K562 (cell line): ENCODE data around the gene NDUFAB1. TPM values are rescaled to one million over a fixed set of nuclear protein-coding genes. Genes with fewer than 3 reads are reported as not detected.
A peak's percentile ranks its signal among the peaks of the same experiment; 100 is the strongest.

ENCODE experiments used
- CBX3 ChIP-seq, 2 experiments: IDR thresholded peaks; 1 replicate in 1 of 2; 2 replicates in 1 of 2; pipeline ENCODE4 v1.6.1; 2012; ENCODE audit warnings: inconsistent platforms in 2 of 2, low read length in 2 of 2, borderline replicate concordance in 1 of 2, control low read depth in 1 of 2
- COPS2 ChIP-seq: fragments of 450-650 bp; conservative IDR thresholded peaks from 2 replicates; pipeline ENCODE4 v1.6.1; 2016; ENCODE audit warnings: mild to moderate bottlenecking, moderate library complexity
- DPF2 ChIP-seq: fragments of 450-650 bp; IDR thresholded peaks from 2 replicates; pipeline ENCODE4 v1.6.1; 2016
- GABPB2 ChIP-seq: fragments of 250-450 bp; sonication (Bioruptor Pico); conservative IDR thresholded peaks from 2 replicates; pipeline ENCODE4 v1.5.1; 2021; ENCODE audit warnings: mild to moderate bottlenecking
- KDM2B ChIP-seq: fragments of 250-450 bp; sonication (Bioruptor Pico); IDR thresholded peaks from 2 replicates; pipeline ENCODE4 v1.8.0; 2021; ENCODE audit warnings: mild to moderate bottlenecking, moderate library complexity
- NBN ChIP-seq: fragments of 450-650 bp; IDR thresholded peaks from 2 replicates; pipeline ENCODE4 v1.6.1; 2016; ENCODE audit warnings: low read depth, mild to moderate bottlenecking
- NFE2L1 ChIP-seq: fragments of 450-650 bp; IDR thresholded peaks from 2 replicates; pipeline ENCODE4 v1.6.1; 2016; ENCODE audit warnings: missing genetic modification characterization, low read depth, mild to moderate bottlenecking, missing compliant biosample characterization, moderate library complexity, borderline replicate concordance
- PHF20 ChIP-seq: fragments of 450-650 bp; IDR thresholded peaks from 2 replicates; pipeline ENCODE4 v1.6.1; 2018; ENCODE audit not compliant: partially characterized antibody
- POLR2AphosphoS5 ChIP-seq: IDR thresholded peaks from 2 replicates; pipeline ENCODE4 v1.6.1; 2011; ENCODE audit warnings: mild to moderate bottlenecking, low read depth, low read length, moderate library complexity; ENCODE audit not compliant: control insufficient read depth, insufficient read depth
- POLR3A ChIP-seq: IDR thresholded peaks from 2 replicates; pipeline ENCODE4 v1.6.1; 2011; ENCODE audit warnings: borderline replicate concordance, mild to moderate bottlenecking, moderate library complexity; ENCODE audit not compliant: insufficient read length, insufficient read depth; ENCODE audit errors: extremely low read depth
- POU5F1 ChIP-seq: fragments of 150-350 bp; IDR thresholded peaks from 2 replicates; pipeline ENCODE4 v1.6.1; 2014; ENCODE audit warnings: borderline replicate concordance, low read length, low read depth, mild to moderate bottlenecking; ENCODE audit not compliant: partially characterized antibody
- RHOXF2B ChIP-seq: fragments of 250-450 bp; sonication (Bioruptor Pico); conservative IDR thresholded peaks from 2 replicates; pipeline ENCODE4 v1.5.1; 2021
- SIX5 ChIP-seq, 2 experiments: IDR thresholded peaks; 2 replicates each; pipeline ENCODE4 v1.6.1; 2011; ENCODE audit warnings: low read length in 2 of 2, borderline replicate concordance in 1 of 2, low read depth in 1 of 2, mild to moderate bottlenecking in 1 of 2, moderate library complexity in 1 of 2; ENCODE audit not compliant: insufficient read depth in 1 of 2
- TAF9B ChIP-seq: fragments of 450-650 bp; IDR thresholded peaks from 2 replicates; pipeline ENCODE4 v1.6.1; 2018; ENCODE audit warnings: mild to moderate bottlenecking; ENCODE audit not compliant: partially characterized antibody
- U2AF1 ChIP-seq: fragments of 200-400 bp; formaldehyde crosslinking; optimal IDR thresholded peaks from 2 replicates; pipeline ENCODE3; 2017; ENCODE audit warnings: mild to moderate bottlenecking, low read depth, low read length, moderate library complexity
- ZNF431 ChIP-seq: sonication (generic); formaldehyde crosslinking; IDR thresholded peaks from 2 replicates; pipeline ENCODE4 v1.8.0; 2022; ENCODE audit warnings: mild to moderate bottlenecking, missing genetic modification reagents
- ZNF766 ChIP-seq: fragments of 200-800 bp; sonication (Bioruptor generic); conservative IDR thresholded peaks from 2 replicates; pipeline ENCODE4 v1.6.1; 2016; ENCODE audit warnings: missing genetic modification characterization, missing compliant biosample characterization
- polyA plus RNA-seq, 8 experiments: library from polyadenylated mRNA; depleted of rRNA in 4 of 8; stranded (reverse) in 5 of 8; unstranded in 3 of 8; fragments of >200 nt; fragmentation: Nextera tagmentation in 2 of 8; fragmentation: Illumina TruSeq in 1 of 8; extraction: Ambion mirVana in 2 of 8; extraction: Trizol in 1 of 8; gene quantifications; 2 replicates each; pipeline versions ENCODE4 v1.2.1 to v1.2.3, GENCODE V29; 2011 to 2014; ENCODE audit warnings: inconsistent platforms in 1 of 8, missing spikeins in 1 of 8
- total RNA-seq, 7 experiments: library from RNA; depleted of rRNA in 6 of 7; stranded (reverse); fragments of >200 nt in 6 of 7; fragmentation: Illumina TruSeq in 2 of 7; extraction: Trizol in 2 of 7; gene quantifications; 2 replicates each; pipeline versions ENCODE4 v1.2.1 to v1.2.3, GENCODE V29; 2011 to 2021; ENCODE audit warnings: low replicate concordance in 1 of 7

NDUFAB1 gene
- total and polyA plus RNA-seq, 9 of the 15 experiments (the other 6 are each of a cell fraction or from before 2014, with no cell fraction given) = 123 to 481 (median 238) TPM

DNA sequence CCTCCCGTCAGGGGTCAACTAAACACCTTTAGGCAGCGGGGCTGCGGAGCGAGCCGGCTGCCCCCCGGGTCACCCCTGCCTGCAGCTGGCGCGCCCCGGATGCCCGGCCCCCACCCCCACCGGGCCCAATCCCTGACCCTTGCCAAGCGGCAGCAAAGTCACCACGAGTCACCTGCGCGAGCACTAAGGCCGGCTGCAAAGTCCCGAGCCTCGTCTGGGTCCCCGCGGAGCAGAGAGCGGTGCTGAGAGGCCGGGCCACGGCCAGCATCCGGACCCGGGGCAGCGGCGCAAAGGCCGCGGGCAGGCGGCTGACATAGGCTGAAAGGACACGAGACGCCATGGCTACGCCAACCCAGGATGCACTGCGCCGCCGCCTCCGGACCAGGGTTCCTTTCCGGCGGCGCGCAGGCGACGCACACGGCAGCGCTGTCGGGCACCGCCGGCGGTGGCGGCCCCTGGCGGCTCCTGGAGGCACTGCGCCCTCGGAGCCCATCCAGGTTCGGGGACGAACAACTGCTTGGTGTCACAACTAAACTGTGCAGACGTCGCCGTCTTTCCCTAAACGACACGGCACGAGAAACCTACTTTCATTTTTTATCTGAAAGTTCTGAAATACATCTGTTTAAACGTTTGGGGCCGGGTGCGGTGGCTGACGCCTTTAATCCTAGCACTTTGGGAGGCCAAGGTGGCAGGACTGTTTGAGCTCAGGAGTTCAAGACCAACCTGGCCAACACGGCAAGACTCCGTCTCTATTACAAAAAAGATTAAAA is at the start of gene NDUFAB1 (continued):
- TF ChIP-seq POLR3A (no peak), DPF2 (no peak), KDM2B (CRISPR knock-in tag) (0 out of 2 replicates have a peak, but pooled peaks have one; percentile 6), TAF9B (peak; percentile 46), RHOXF2B (CRISPR knock-in tag) (no peak), ZNF766 (CRISPR knock-in tag) (peak; percentile 72; the same call in 1 of the 2 replicates), NFE2L1 (tag) (no peak), POLR2AphosphoS5 (peak; percentile 57), ZNF431 (CRISPR knock-in tag) (peak; percentile 44; the same call in 1 of the 2 replicates), GABPB2 (CRISPR knock-in tag) (no peak), POU5F1 (no peak), COPS2 (no peak), U2AF1 (peak; percentile 77), NBN (peak; percentile 73; the same call in 1 of the 2 replicates), PHF20 (peak; percentile 85), CBX3 (IDR thresholded peaks at IDR 0.05; ENCODE audit: borderline replicate concordance in 1 of 2, low read length in 2 of 2) (0 out of 3 replicates have a peak, but pooled peaks of 1 of the 2 experiments have one; percentile 55), SIX5 (IDR thresholded peaks at IDR 0.05; ENCODE audit: borderline replicate concordance in 1 of 2, insufficient read depth in 1 of 2, low read depth in 1 of 2, low read length in 2 of 2) (peak; percentile 17 to 27; a peak in 2 of 4 replicates)
